Mucosa of descending colon (tissue), 3 donors: ENCODE measurements around the gene TRAPPC6A. TPM values are rescaled to one million over a fixed set of nuclear protein-coding genes. Genes with fewer than 3 reads are reported as not detected.
A peak's percentile ranks its signal among the peaks of the same experiment; 100 is the strongest.

Source experiments
- ATAC-seq: fragments of 200-7000 bp; cut with Tn5 transposase; one replicate; pipeline ENCODE4 v1.9.1; 2020; ENCODE audit warnings: mild to moderate bottlenecking, moderate library complexity
- DNase-seq, 3 donors: peaks; one replicate each; pipeline ENCODE4 v3.0.0-alpha.2; 2020
- H3K36me3 ChIP-seq: fragments of 200-600 bp; one replicate; pipeline ENCODE4 v1.8.0; 2021; ENCODE audit warnings: low read depth, mild to moderate bottlenecking
- H3K4me1 ChIP-seq: fragments of 200-600 bp; one replicate; pipeline ENCODE4 v1.8.0; 2021; ENCODE audit warnings: low read depth, mild to moderate bottlenecking
- H3K4me3 ChIP-seq: fragments of 200-600 bp; one replicate; pipeline ENCODE4 v1.8.0; 2021; ENCODE audit warnings: mild to moderate bottlenecking
- H3K9me3 ChIP-seq: fragments of 200-600 bp; one replicate; pipeline ENCODE4 v1.8.0; 2021; ENCODE audit warnings: mild to moderate bottlenecking
- CTCF ChIP-seq: fragments of 200-600 bp; IDR thresholded peaks from one replicate; pipeline ENCODE4 v1.8.0; 2022; ENCODE audit warnings: antibody characterized with exemption, mild to moderate bottlenecking
- intact Hi-C, 2 donors: fragments of 100-400 bp; cut with DNase I in 1 of 2; cut with micrococcal nuclease in 1 of 2; formaldehyde crosslinking; loops; one replicate each; pipeline versions ENCODE4 v1.11.0 to v1.11.1; 2022; cut with DNase I, micrococcal nuclease
- total RNA-seq, 3 donors: library from RNA; stranded (reverse); fragmentation: NEBNext Ultra II Directional in 2 of 3; extraction: Animal tissue kit (Norgen Biotek cat#: 25700) in 2 of 3; gene quantifications; one replicate each; pipeline versions ENCODE4 v1.2.1 to v1.2.4, GENCODE V29; 2021 to 2023
- donor health status: DM: no; HTN: no; CAD: no; lungs with moderate emphysema.
- donor health status: DM: no; HTN: no; CAD: no.
- donor health status: DM: no; HTN: yes; CAD: no.

TRAPPC6A gene
- total RNA-seq, 3 donors from 2014 or later = 29.0 to 45.1 (median 37.4) TPM

- no peaks in the 10 kb centered on the region for H3K9me3 ChIP-seq
- no peak for DNase-seq
- H3K36me3 ChIP-seq = no peaks in the 10 kb centered on the region
- no peak overlapping the region for H3K4me3 ChIP-seq
- intact Hi-C loops = no loop called here
- ATAC-seq = peak; percentile 40
- no peak for TF ChIP-seq CTCF
- peaks cover 6% of the 10 kb centered on the region for H3K4me1 ChIP-seq
Observed at GRCh38 chr19:45171211-45171623, 6.8 kb downstream of the TRAPPC6A start.

GRCh38 chr19:45170146-45171106, 7.6 kb downstream of the TRAPPC6A start:
- peaks cover 6% of the 10 kb centered on the region for H3K4me1 ChIP-seq
- no peaks in the 10 kb centered on the region for H3K9me3 ChIP-seq
- no peak overlapping the region for H3K4me3 ChIP-seq
- intact Hi-C loops = no loop called here
- H3K36me3 ChIP-seq = no peaks in the 10 kb centered on the region
- DNase-seq (no peak), ATAC-seq (peak; percentile 42)
- TF ChIP-seq CTCF = no peak

DNA sequence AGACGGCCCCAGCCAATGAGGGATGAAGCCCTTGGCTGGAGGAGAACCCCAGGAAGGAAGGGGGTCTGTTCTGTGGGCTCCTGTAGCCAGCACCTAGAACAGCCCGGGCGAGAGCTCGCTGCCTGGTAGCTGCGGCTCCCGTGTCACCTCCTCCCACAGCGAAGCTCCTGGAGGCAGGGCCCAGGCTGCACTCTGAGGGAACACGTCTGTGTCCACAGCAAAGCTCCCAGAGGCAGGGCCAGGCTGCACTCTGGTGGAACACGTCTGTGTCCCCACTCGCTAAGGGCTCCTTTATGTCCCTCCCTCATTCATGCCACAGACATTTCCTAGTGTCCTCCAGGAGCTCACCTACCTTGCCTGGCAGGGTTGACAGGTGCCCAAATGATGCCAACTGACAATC, 8.4 kb downstream of the TRAPPC6A start:
- intact Hi-C loops = no loop called here

GRCh38 chr19:45168767-45169351, 9.2 kb downstream of the TRAPPC6A start:
- TF ChIP-seq CTCF = no peak

More for the DNA sequence above, 8.4 kb downstream of the TRAPPC6A start:
- no peaks in the 10 kb centered on the region for H3K9me3 ChIP-seq
- no peak overlapping the region for H3K4me3 ChIP-seq
- DNase-seq (no peak), ATAC-seq (no peak)
- no peaks in the 10 kb centered on the region for H3K36me3 ChIP-seq
- no peak for TF ChIP-seq CTCF
- peaks cover 11% of the 10 kb centered on the region for H3K4me1 ChIP-seq

DNA sequence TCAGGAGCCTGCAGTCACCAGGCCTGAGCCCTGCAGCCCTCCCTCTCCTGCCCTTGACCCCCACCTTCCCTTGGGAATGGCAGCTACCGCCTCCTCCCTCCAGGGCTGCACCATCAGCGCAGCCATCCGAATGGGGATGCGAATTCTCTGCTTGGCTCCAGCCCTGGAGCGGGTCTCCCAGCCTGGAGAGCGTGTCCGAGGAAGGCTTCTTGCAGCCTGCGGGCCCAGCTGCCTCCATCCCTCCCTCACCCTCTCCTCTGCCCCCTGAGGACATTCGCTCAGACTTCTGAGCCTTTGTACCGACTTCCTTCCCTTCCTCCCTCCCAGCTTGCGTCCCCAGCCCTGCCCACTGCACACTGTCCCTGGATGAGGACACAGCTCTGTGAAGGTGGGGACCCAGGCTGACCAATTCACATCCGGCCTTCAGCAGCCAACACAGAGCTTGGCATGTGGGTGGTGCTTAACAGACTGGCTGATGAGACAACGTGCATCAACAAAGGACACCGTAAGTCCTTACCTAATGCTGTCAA, 11.2 kb downstream of the TRAPPC6A start:
- Histone ChIP-seq H3K4me3 (no peak overlapping the region), H3K36me3 (no peaks in the 10 kb centered on the region), H3K4me1 (peaks cover 14% of the 10 kb centered on the region), H3K9me3 (no peaks in the 10 kb centered on the region)
- no peak for TF ChIP-seq CTCF
- DNase-seq (no peak), ATAC-seq (no peak)
- intact Hi-C loops = no loop called here

More at GRCh38 chr19:45168767-45169351, 9.2 kb downstream of the TRAPPC6A start:
- ATAC-seq = peak; percentile 4
- no peak for DNase-seq
- Histone ChIP-seq H3K9me3 (no peaks in the 10 kb centered on the region), H3K4me1 (peaks cover 14% of the 10 kb centered on the region), H3K36me3 (no peaks in the 10 kb centered on the region), H3K4me3 (no peak overlapping the region)
- intact Hi-C loops = no loop called here
